Subcutaneous adipose tissue (tissue), 4 donors: ENCODE measurements around the gene HP. TPM values are rescaled to one million over a fixed set of nuclear protein-coding genes. Genes with fewer than 3 reads are reported as not detected.

ENCODE experiments used
- total RNA-seq, 4 donors: library from RNA; depleted of rRNA; stranded (reverse); fragments of >200 nt; gene quantifications; one replicate each; pipeline ENCODE4 v1.1.0, GENCODE V29; 2016
- TF ChIP-seq, protein P1 (sequence below): fragments of 450-650 bp; IDR thresholded peaks from one replicate; pipeline ENCODE4 v1.5.1; 2016; ENCODE audit warnings: low read depth, mild to moderate bottlenecking, control low read depth, antibody characterized with exemption, moderate library complexity

Gene HP
- total RNA-seq, 4 donors from 2014 or later = 7.5 to 69.1 (median 27.2) TPM

DNA sequence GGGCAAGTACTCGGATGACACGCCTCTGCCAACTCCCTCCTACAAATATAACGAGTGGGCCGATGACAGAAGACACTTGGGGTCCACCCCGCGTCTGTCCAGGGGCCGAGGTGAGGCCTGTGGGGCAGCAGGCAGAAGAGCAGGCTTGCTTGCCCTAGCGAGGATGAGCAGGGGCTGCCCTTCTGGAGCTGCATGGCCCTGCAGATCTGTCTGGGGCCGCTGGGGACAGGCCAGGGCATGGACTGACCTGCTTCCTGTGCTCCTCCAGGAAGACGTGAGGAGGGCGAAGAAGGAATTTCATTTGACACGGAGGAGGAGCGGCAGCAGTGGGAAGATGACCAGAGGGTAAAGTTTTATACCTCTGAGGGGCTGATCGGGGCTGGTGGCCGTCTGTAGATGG, 44.6 kb downstream of the HP start:
- TF ChIP-seq, protein P1, sequence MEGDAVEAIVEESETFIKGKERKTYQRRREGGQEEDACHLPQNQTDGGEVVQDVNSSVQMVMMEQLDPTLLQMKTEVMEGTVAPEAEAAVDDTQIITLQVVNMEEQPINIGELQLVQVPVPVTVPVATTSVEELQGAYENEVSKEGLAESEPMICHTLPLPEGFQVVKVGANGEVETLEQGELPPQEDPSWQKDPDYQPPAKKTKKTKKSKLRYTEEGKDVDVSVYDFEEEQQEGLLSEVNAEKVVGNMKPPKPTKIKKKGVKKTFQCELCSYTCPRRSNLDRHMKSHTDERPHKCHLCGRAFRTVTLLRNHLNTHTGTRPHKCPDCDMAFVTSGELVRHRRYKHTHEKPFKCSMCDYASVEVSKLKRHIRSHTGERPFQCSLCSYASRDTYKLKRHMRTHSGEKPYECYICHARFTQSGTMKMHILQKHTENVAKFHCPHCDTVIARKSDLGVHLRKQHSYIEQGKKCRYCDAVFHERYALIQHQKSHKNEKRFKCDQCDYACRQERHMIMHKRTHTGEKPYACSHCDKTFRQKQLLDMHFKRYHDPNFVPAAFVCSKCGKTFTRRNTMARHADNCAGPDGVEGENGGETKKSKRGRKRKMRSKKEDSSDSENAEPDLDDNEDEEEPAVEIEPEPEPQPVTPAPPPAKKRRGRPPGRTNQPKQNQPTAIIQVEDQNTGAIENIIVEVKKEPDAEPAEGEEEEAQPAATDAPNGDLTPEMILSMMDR = no peak

DNA sequence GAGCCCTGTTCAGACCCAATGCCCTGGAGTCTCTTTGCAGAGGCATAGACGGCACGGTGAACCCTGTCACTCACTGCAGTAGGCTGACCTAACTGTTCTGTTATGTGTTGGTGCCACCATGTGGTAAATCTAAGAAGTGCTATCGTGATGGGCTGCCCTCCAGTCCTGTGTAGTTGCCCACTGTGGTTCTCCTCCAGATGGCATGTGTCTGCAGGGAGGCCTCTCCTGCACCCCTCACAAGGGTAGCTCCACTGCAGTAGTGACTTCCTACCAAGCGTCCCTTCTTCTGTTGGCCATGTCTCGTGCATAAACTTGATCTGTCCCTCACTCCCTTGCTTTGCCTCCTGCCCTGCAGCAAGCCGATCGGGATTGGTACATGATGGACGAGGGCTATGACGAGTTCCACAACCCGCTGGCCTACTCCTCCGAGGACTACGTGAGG, 45.1 kb downstream of the HP start:
- TF ChIP-seq, protein P1 = no peak

DNA sequence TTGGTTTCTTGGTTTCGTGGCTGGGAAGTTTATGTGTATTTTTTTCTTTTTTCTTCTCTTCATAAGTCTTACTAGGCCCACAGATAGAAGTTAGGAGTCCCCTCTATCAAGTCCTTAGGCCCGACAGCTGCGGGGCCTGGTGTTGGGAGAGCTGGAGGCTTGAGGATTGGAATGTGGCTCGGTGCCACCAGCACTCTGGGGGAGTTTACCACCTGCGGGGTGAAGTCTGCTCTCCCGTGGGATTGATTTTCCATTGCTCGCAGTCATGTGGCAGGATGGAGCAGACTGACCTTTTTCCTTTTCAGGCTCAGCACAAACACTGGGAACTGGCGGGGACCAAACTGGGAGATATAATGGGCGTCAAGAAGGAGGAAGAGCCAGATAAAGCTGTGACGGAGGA, 46.9 kb downstream of the HP start:
- TF ChIP-seq, protein P1 = no peak

DNA sequence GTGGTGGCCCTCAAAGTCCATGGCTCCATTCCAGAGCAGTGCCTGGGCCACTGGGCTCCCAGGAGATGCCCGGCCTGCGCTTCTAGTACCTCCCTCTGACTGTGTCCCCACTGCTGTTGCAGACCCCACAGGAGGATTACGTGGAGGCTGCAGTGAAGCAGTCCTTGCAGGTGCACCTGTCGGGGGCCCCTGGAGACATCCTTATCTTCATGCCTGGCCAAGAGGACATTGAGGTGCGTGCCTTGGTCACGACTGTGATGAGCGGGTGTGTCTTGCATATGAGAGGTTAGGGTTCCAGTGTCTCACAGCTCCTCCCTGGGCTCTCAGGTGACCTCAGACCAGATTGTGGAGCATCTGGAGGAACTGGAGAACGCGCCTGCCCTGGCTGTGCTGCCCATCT, 50.6 kb downstream of the HP start:
- TF ChIP-seq, protein P1 = no peak

DNA sequence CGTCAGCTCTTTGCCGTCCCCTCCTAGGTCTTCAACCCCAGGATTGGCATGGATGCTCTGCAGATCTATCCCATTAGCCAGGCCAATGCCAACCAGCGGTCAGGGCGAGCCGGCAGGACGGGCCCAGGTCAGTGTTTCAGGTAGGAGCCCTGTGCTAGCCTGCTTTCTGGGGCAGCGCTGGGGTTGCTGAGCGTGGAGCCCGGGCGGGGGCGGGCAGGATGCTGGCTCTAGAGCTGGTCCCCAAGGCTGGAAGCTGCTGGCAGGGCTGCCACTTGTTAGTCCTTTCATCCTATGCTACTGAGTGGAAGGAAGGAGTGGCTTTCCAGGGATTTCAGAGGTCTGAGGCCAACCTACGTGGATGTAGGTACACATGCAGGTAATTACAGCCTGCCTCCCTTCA, 51.7 kb downstream of the HP start:
- TF ChIP-seq, protein P1 = no peak

DNA sequence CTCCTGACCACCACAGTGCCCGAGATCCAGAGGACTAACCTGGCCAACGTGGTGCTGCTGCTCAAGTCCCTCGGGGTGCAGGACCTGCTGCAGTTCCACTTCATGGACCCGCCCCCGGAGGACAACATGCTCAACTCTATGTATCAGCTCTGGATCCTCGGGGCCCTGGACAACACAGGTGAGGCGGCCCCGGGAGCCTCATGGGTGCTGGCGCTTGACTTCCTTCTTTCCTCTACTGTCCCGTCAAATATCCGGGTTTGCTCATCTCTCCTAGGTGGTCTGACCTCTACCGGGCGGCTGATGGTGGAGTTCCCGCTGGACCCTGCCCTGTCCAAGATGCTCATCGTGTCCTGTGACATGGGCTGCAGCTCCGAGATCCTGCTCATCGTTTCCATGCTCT, 53.1 kb downstream of the HP start:
- TF ChIP-seq, protein P1 = no peak

DNA sequence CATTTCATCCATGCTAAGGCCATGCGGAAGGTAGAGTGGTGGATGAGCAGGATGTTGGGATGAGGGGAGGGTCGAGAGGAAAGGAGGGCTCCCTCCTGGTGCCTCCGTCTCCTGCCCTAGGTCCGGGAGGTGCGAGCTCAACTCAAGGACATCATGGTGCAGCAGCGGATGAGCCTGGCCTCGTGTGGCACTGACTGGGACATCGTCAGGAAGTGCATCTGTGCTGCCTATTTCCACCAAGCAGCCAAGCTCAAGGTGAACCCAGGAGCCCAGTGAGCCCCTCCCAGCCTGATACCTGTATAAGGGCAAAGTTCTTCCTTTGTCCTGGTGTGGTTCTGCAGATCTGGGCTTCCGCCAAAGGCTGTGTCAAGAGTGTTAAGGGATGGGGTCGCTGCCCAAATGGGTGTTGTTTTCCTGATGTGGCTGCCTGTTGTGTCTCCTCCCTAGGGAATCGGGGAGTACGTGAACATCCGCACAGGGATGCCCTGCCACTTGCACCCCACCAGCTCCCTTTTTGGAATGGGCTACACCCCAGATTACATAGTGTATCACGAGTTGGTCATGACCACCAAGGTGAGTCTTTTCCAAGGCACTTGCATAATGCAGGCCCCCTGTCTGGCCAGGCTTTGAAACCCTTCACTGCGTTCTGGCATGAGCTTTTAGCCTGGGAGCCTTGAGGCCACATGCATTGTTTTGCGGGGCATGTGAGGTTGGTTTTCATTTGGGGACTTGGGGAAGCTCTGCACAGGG, 54.2 kb downstream of the HP start:
- TF ChIP-seq, protein P1 = no peak
